Measurements from ENCODE around the gene CD34. TPM values are rescaled to one million over a fixed set of nuclear protein-coding genes. Genes with fewer than 3 reads are reported as not detected.

Gene CD34
- total RNA-seq, 2 experiments from 2014 or later: 0.05 TPM; not detected in 1

DNA sequence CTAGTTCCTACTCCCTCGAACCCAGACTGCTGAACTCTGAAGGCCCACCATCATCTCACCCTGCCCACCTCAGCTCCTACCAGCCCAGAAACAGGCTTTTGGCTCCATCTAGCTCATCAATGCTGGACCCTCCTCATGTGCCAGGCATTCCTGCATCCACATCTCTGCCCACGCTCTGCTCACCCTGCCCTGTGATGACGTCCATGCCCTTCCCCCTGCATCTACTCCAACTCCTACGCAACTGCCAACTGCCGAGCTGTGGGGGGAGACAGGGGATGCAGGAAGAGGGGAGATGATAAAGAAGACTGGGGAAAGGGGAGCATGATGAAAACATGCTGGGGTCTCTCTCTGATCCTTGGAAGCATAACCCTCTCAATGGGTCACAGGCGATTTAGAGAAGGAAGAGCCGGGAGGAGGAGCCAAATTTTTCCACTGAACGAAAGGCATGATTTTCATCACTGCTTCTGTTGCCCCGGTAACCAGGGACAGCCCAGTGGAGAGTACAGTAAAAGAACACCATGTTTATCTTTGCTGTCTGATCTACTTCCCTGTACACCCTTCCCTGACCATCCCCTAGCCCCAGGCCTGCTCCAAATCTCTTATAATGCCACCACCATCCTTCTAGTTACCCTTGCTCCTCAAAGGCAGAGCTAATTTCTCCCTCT lies 44.3 kb downstream of the CD34 start:
- Mint-ChIP-seq H3K36me3 (ENCODE audit: low read depth) (peaks cover 59% of the 10 kb centered on the region), H3K27ac (peak overlapping the region; percentile 95), H3K4me3 (peak overlapping the region; percentile 93), H3K4me1 (peaks cover 87% of the 10 kb centered on the region), H3K9me3 (no peaks in the 10 kb centered on the region), H3K27me3 (no peaks in the 10 kb centered on the region)
- ChIA-PET CTCF (interaction anchor here (4.3 to 7.4 kb wide), 2 partner anchors 17 to 43 kb away, joined by 39 to 124 read pairs; no protein-coding TSS in a partner anchor), POLR2A (interaction anchor here (1.0 kb wide), 1 partner anchor 37 kb away, joined by 3 read pairs; no protein-coding TSS in a partner anchor)
- DNase-seq: peak; percentile 39

DNA sequence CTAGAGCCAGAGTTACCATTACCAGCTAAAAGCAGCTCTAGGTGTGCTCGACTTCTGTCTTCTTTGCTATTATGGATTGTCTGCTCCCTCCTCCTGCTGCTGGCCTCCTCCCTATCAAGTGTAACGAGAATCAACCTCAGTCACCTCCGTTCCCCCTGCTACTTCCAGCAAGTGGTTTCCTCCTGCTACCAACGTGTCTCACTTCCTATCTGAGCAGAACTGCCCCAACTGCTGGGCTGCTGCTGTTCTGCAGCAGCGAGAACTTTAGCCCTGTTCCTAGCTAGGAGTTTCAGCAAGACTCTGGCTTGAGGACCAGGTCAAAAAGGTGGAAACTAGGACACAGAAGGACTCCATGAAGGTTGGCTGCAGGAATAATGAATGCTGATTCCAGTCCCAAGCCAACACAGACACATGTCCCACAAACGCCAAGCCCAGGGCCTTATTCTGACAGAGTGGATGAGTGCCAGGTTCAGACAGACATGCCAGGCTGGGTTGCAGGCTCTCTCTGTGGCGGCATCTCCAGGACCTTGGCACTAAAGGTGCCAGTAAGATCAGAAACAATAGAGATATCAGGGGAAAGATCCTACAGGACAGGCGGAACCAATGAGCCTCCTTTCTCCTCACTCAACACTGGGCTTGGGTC lies 46.9 kb downstream of the CD34 start:
- DNase-seq: peak; percentile 69
- Mint-ChIP-seq H3K9me3 (no peaks in the 10 kb centered on the region), H3K36me3 (ENCODE audit: low read depth) (peaks cover 63% of the 10 kb centered on the region), H3K4me3 (peak overlapping the region; percentile 33), H3K4me1 (peaks cover 66% of the 10 kb centered on the region), H3K27ac (peak overlapping the region; percentile 80), H3K27me3 (no peaks in the 10 kb centered on the region)
- ChIA-PET CTCF (interaction anchor here (1.0 to 7.4 kb wide), 4 partner anchors 11 to 115 kb away, joined by 3 to 124 read pairs (median 12); no protein-coding TSS in a partner anchor), POLR2A (no interaction called here)

DNA sequence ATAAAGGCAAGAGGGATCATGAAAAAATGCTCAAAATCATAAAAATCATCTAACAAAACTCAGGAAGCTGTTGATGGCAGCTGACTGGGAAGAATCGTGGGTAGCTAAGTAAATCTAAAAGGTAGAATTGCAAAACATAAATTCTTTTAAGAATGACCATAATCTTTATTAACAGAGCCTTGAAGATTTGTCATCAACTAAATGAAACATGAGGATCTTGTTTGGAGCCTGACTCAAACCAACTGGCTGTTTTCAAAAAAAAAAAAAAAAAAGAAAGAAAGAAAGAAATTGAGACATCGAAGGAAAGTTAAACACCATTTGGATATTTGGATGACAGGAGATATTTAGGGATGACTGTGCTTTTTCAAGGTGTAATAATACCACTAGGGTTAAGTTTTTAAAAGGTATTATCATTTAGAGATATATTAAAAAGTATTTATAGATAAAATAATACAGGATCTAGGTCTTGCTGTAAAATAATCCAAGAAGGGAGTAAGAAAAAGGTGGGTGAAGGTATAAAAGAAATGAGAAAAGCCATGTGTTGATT lies 48.6 kb downstream of the CD34 start:
- Mint-ChIP-seq H3K27me3 (no peaks in the 10 kb centered on the region), H3K4me3 (peak overlapping the region; percentile 20), H3K27ac (peak overlapping the region; percentile 80), H3K4me1 (peaks cover 66% of the 10 kb centered on the region), H3K36me3 (ENCODE audit: low read depth) (peaks cover 58% of the 10 kb centered on the region), H3K9me3 (no peaks in the 10 kb centered on the region)
- CTCF ChIA-PET: interaction anchor here (0.7 to 1.7 kb wide), 10 partner anchors 8 to 101 kb away, joined by 3 to 6 read pairs (median 5); no protein-coding TSS in a partner anchor
- POLR2A ChIA-PET: interaction anchor here (0.7 to 1.1 kb wide), 2 partner anchors 29 to 30 kb away, joined by 3 read pairs; no protein-coding TSS in a partner anchor
- DNase-seq: no peak

DNA sequence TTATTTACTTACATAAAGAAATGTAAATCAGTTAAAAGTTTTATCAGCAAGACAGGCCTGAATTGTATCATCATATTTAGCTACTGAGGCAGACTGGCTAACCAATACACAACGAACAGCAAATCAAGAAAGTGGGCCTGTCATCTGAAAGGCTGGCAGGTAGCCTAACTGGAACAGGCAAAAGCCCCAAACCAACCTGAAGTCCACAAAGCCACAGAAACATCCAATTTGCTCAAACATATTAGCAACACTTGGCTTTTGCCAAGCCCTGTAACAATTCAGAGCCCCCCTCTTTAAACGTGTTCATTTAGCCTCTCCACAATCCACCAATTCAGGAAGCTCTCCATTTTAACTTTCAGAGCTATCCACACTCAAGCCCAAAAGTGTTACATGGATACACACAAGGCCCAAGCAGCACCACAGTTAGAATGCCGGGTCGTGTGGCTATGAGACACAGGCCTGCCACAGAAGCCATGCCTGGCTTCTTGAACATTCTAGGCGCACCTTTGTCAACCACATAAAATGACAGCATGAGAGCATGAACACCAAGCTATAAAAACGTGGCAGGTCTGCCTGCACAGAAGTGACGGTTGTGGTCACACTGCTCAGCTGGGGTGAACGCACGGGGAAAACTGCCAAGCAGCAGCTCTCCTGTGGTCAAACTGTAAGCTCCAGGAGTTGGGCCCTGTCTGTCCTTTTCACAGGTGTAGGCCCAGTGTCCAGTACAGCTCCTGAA lies 49.3 kb downstream of the CD34 start:
- ChIA-PET POLR2A (interaction anchor here (0.7 to 1.1 kb wide), 2 partner anchors 28 to 29 kb away, joined by 3 read pairs; no protein-coding TSS in a partner anchor), CTCF (interaction anchor here (0.5 to 1.7 kb wide), 12 partner anchors 9 to 102 kb away, joined by 3 to 6 read pairs (median 5); no protein-coding TSS in a partner anchor)
- Mint-ChIP-seq H3K27me3 (no peaks in the 10 kb centered on the region), H3K27ac (peak overlapping the region; percentile 80), H3K4me1 (peaks cover 64% of the 10 kb centered on the region), H3K9me3 (no peaks in the 10 kb centered on the region), H3K36me3 (ENCODE audit: low read depth) (peaks cover 56% of the 10 kb centered on the region), H3K4me3 (peak overlapping the region; percentile 20)
- peak; percentile 70 for DNase-seq

DNA sequence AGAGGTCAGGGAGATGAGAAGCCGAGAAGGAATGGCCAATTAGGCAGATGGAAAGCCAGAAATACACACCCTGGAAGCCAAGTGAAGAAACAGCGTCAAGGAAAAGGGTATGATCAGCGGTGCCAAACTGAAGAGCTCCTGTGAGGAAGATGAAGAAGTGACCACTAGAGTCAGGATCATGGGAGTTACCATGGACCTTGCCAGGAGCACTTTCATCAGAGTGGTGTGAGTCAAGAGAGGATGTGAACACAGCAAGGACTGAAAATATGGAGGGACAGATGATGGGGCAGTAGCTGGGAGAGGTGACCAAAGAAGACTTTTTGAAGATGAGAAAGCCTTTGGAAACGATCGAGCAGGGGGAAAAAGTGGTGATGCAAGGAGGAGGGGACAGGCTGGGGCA lies 50.4 kb downstream of the CD34 start:
- no peak overlapping the region for H3K4me3 Mint-ChIP-seq
- H3K36me3 Mint-ChIP-seq (ENCODE audit: low read depth): peaks cover 57% of the 10 kb centered on the region
- no peak for DNase-seq
- no peak overlapping the region for H3K27ac Mint-ChIP-seq
- no peaks in the 10 kb centered on the region for H3K9me3 Mint-ChIP-seq
- no peaks in the 10 kb centered on the region for H3K27me3 Mint-ChIP-seq
- ChIA-PET POLR2A (interaction anchor here (0.6 kb wide), 1 partner anchor 36 kb away, joined by 3 read pairs; no protein-coding TSS in a partner anchor), CTCF (interaction anchor here (1.0 to 4.5 kb wide), 5 partner anchors 8 to 29 kb away, joined by 3 to 23 read pairs (median 4); no protein-coding TSS in a partner anchor)
- H3K4me1 Mint-ChIP-seq: peaks cover 64% of the 10 kb centered on the region

DNA sequence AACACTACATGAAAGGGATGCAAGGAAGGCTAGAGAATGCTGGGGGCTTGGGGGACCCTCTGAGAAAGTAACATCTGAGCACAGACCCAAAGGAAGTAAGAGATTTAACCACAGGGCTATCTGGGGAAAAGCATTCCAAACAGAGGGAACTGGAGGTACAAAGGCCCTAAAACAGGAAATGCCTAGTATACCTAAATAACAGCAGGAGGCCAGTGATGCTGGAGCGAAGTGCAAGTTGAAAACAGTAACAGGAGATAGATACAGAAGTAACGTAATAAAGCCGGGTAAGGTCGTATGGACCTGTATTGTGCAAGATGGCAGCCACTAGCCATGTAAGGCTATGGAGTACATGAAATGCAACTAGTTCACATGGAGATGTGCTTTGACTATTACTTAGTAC lies 52.1 kb downstream of the CD34 start:
- no peak for DNase-seq
- H3K27me3 Mint-ChIP-seq: no peaks in the 10 kb centered on the region
- H3K27ac Mint-ChIP-seq: no peak overlapping the region
- peaks cover 44% of the 10 kb centered on the region for H3K36me3 Mint-ChIP-seq (ENCODE audit: low read depth)
- no peaks in the 10 kb centered on the region for H3K9me3 Mint-ChIP-seq
- ChIA-PET POLR2A (no interaction called here), CTCF (interaction anchor here (1.0 to 4.5 kb wide), 3 partner anchors 10 to 26 kb away, joined by 3 to 23 read pairs (median 3); no protein-coding TSS in a partner anchor)
- peaks cover 53% of the 10 kb centered on the region for H3K4me1 Mint-ChIP-seq
- H3K4me3 Mint-ChIP-seq: no peak overlapping the region

DNA sequence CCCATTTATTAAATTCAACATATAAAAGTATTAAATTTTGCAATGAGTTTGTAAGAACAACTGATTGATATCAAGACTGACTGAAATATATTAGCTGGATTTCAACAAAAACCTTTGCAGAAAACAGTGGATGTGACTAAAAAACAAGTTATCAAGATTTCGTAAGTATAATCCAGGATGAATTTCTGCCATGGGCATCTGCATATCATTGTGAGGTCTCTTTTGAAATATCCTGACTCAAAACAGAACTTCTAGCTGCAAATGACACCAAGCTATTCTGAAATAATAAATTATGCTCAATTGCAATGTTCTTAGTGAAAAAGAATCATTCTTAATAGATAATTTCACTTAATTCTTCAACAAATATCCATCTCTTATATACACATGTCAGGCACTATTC lies 52.6 kb downstream of the CD34 start:
- Mint-ChIP-seq H3K36me3 (ENCODE audit: low read depth) (peaks cover 42% of the 10 kb centered on the region), H3K4me1 (peaks cover 55% of the 10 kb centered on the region), H3K9me3 (no peaks in the 10 kb centered on the region), H3K27me3 (no peaks in the 10 kb centered on the region), H3K4me3 (no peak overlapping the region), H3K27ac (no peak overlapping the region)
- DNase-seq: no peak
- CTCF ChIA-PET: interaction anchor here (1.0 to 4.5 kb wide), 3 partner anchors 10 to 26 kb away, joined by 3 to 23 read pairs (median 3); no protein-coding TSS in a partner anchor
- POLR2A ChIA-PET: no interaction called here

DNA sequence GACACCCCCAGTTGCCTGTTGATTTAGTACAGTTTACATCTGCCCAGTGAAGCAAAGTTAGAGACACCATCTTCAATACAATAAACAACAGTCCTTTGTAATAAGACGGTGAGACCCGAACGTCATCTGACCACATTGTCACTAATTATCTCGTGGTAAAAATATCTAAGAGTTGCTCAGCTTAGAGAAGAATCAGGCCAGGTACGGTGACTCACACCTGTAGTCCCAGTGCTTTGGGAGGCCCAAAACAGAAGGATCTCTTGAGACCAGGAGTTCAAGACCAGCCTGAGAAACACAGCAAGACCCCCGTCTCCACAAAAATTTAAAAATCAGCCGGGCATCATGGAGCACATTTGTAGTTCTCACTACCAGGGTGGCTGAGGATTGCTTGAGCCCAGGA lies 53.5 kb downstream of the CD34 start:
- peaks cover 53% of the 10 kb centered on the region for H3K4me1 Mint-ChIP-seq
- no peak overlapping the region for H3K4me3 Mint-ChIP-seq
- no peaks in the 10 kb centered on the region for H3K9me3 Mint-ChIP-seq
- H3K27ac Mint-ChIP-seq: no peak overlapping the region
- no peak for DNase-seq
- no peaks in the 10 kb centered on the region for H3K27me3 Mint-ChIP-seq
- ChIA-PET CTCF (interaction anchor here (1.2 to 4.5 kb wide), 2 partner anchors 11 to 17 kb away, joined by 3 to 23 read pairs; no protein-coding TSS in a partner anchor), POLR2A (no interaction called here)
- H3K36me3 Mint-ChIP-seq (ENCODE audit: low read depth): peaks cover 37% of the 10 kb centered on the region

DNA sequence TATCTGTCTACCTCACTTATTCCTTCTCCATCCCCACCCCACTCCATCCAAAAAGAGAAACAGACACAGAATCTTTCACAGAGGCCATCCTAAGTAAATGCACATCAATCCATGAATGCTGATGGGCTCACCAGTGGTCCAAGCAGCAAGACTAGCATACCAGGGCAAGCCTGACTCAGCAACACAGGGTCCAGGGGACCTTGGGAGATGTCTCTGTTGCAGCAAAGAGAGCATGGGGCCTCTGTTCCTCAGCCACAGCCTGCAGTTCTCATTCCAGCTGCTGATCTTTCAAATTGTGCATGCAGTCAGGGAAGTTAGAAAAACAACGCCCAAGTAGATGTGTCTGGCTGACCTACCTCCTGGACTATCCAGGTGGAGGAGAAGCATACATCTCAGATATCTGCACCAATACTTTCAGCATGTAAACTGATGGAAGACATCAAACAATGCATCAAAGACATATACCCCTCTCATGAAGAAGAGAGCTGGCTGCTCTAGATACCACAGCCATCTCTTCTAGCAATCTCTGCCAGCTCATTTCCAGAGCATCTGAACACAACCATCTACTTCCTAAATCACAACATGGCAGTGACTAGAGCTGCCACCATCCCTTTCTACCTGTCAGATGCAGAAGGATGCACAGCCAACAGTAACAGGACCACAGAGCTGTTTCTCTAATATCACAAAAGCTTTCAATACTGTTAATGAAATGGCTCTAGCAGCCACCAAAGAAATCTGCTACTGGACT lies 54.5 kb downstream of the CD34 start:
- H3K4me3 Mint-ChIP-seq: no peak overlapping the region
- H3K4me1 Mint-ChIP-seq: peaks cover 48% of the 10 kb centered on the region
- no peak overlapping the region for H3K27ac Mint-ChIP-seq
- ChIA-PET CTCF (interaction anchor here (1.2 to 4.5 kb wide), 3 partner anchors 12 to 18 kb away, joined by 3 to 23 read pairs (median 3); no protein-coding TSS in a partner anchor), POLR2A (no interaction called here)
- DNase-seq: no peak
- no peaks in the 10 kb centered on the region for H3K9me3 Mint-ChIP-seq
- no peaks in the 10 kb centered on the region for H3K27me3 Mint-ChIP-seq
- H3K36me3 Mint-ChIP-seq (ENCODE audit: low read depth): peaks cover 32% of the 10 kb centered on the region

DNA sequence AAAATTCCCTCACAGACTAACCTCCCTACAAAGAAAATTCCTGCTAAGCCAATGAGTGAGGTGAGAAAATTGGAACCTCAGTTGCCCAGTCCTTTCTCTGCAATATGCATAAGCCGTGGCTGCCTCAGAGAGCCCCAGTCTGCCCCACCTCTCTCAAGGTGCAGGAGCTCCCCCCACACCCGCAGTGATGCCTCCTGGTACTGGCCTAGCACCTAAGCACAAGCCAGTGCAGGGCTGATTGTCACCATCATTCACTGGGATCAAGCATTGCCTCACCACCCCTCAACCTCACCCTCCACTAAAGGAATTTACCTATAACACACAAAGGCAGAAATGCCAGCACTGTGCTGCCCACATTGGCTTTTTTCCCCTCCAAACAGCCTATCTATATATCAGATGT lies 56.9 kb downstream of the CD34 start:
- Mint-ChIP-seq H3K9me3 (no peaks in the 10 kb centered on the region), H3K4me1 (peaks cover 65% of the 10 kb centered on the region), H3K36me3 (ENCODE audit: low read depth) (peaks cover 50% of the 10 kb centered on the region), H3K27ac (no peak overlapping the region), H3K4me3 (no peak overlapping the region), H3K27me3 (no peaks in the 10 kb centered on the region)
- CTCF ChIA-PET: interaction anchor here (1.7 kb wide), 1 partner anchor 11 kb away, joined by 4 read pairs; no protein-coding TSS in a partner anchor
- POLR2A ChIA-PET: no interaction called here
- no peak for DNase-seq

DNA sequence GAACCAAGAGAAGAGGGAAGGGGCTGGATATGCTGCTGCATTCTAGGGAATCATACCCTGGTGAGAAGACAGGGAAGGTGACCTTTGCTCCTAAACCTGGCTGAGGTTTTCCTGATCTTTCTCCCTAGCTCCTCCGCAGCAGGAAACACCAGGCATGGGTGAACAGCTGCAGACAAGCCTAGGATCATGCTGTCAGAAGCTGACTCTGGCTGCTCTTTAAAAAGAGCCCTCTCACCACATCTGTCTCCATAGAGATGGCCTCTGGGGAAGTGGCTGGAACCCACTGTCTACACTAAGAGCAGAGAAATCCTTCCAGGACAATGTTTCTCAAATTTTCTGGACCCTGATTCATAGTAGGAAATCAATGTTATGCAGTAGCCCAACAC lies 57.6 kb downstream of the CD34 start:
- POLR2A ChIA-PET: no interaction called here
- H3K27ac Mint-ChIP-seq: peak overlapping the region; percentile 33

More for the DNA sequence above, 57.6 kb downstream of the CD34 start:
- peaks cover 53% of the 10 kb centered on the region for H3K36me3 Mint-ChIP-seq (ENCODE audit: low read depth)
- no peak for DNase-seq
- H3K27me3 Mint-ChIP-seq: no peaks in the 10 kb centered on the region
- CTCF ChIA-PET: interaction anchor here (1.5 to 1.7 kb wide), 3 partner anchors 12 to 33 kb away, joined by 4 to 5 read pairs (median 4); no protein-coding TSS in a partner anchor
- no peak overlapping the region for H3K4me3 Mint-ChIP-seq
- H3K4me1 Mint-ChIP-seq: peaks cover 72% of the 10 kb centered on the region
- H3K9me3 Mint-ChIP-seq: no peaks in the 10 kb centered on the region

Data from activated CD4-positive, alpha-beta T cell treated with anti-CD3 and anti-CD28 coated beads, Interleukin-2, amount 10 ng/mL, durations not matched to agents 7 days and 5 days (primary cell).